GM20000 (cell line): ENCODE results near the gene CIAO3.

ENCODE experiments used
- DNase-seq: peaks from one replicate; pipeline ENCODE4 v3.0.0; 2012; ENCODE audit warnings: low spot score
- TF ChIP-seq, protein P1 (sequence below): IDR thresholded peaks from 2 replicates; pipeline ENCODE4 v1.5.1; 2012; ENCODE audit warnings: mild to moderate bottlenecking, control low read depth; ENCODE audit errors: extremely low read depth, missing control alignments

The CIAO3 gene

DNA sequence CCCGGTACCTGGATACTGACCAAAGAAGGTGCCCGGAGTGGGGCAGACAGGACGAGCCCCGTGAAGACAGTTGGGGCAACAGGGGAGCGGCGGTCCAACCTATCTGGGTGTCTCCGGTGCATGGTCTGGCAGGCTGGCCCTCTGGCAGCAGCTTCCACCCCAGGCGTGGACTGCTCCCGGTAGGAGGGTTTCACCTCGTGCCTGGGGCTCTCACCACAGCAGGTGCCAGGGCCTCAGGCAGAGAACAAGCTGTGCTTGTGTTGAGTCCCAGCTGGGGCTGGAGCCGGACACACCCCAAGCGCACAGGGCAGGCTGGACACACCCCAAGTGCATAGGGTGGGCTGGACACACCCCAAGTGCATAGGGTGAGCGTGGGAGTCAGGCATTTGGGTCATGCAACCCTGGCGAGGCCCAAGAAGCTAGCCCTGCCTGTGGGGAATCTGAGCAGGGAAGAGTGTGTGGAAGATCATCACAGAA is 33.7 kb downstream of the CIAO3 start:
- TF ChIP-seq, protein P1, sequence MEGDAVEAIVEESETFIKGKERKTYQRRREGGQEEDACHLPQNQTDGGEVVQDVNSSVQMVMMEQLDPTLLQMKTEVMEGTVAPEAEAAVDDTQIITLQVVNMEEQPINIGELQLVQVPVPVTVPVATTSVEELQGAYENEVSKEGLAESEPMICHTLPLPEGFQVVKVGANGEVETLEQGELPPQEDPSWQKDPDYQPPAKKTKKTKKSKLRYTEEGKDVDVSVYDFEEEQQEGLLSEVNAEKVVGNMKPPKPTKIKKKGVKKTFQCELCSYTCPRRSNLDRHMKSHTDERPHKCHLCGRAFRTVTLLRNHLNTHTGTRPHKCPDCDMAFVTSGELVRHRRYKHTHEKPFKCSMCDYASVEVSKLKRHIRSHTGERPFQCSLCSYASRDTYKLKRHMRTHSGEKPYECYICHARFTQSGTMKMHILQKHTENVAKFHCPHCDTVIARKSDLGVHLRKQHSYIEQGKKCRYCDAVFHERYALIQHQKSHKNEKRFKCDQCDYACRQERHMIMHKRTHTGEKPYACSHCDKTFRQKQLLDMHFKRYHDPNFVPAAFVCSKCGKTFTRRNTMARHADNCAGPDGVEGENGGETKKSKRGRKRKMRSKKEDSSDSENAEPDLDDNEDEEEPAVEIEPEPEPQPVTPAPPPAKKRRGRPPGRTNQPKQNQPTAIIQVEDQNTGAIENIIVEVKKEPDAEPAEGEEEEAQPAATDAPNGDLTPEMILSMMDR, result no peak
- DNase-seq, result no peak

DNA sequence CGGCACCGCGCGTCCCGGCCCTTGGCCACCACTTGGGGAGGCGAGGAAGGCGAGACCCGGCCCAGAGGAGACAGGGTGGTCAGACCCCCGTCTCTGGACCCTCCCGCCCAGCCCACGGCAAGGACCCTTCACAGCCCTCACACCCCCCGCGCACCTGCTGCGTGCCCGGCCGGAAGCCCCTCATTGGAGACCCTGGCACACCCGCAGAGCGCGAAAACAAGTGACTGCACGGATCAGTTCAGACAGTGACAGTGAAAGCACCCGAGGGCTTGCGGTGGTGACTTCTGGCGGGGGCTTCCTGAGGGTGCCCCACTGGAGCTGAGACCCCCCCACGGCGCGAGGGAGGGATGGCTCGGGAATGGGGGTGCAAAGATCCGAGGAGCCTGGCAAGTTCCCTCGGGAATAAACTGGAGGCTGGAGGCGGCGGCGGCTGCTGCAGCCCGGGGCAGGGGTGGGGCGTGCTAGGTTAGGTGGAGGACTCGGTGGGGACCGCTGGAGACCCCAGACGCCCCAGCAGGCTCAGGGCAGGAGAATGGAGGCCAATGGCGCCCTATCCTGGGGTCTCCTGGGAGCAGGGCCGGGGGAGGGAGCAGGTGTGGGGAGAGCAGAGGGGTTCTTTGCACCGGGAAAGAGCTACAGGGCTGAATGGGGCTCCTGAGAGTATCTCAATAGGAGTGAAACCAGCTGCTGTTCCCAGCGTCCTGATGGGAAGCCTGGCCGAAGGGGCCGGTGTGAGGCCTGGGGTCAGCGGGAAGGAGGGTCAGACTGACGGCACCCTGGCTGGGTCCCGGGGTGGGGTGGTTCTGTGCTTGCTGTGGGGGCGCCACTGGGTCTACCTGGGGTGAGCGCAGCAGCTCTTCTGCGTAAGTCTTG is 34.4 kb downstream of the CIAO3 start:
- DNase-seq, result no peak
- TF ChIP-seq, protein P1, result no peak

DNA sequence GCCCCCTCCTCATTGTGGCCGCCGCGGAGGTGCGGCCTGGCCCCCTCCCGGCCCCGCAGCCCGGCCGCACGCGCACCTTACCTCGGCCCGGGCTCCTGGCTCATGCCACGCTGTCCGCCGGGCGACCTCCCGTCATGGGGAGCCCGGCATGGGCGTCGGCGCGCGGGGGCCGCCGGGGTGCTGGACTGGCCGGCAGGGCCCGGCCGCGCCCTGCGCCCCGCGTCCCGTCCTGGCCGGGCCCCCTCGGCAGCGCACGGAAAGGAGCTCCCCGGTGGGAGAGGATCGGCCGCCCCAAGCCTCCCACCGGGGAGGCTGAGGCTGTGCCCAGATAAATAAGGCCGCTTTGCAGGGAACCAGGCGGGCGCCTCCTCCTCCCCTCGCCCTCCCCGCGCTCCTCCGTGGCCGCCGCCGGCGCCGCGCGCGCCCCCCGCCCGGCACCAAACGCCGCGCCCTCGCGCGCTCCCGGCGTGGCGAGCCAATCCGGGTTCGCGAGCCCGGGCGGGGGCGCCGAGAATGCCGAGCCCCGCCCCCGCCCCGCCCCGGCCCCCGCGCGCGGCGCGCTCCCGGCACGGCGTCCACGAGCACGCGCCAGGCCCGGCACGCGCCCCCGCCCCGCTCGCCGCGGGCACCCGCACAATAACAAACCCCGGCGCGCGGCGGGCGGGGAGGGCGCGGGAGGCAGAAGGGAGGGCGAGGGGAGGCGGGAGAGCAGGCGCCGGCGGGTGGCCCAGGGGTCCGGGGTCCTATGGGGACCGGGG is 35.2 kb downstream of the CIAO3 start, which contains the start of gene FBXL16:
Gene FBXL16, minus strand, starts transcription at position 371 of the 758 bp plus-strand sequence. CDS start 8,396 bp downstream, outside the sequence.
- TF ChIP-seq, protein P1, result no peak
- no peak for DNase-seq

DNA sequence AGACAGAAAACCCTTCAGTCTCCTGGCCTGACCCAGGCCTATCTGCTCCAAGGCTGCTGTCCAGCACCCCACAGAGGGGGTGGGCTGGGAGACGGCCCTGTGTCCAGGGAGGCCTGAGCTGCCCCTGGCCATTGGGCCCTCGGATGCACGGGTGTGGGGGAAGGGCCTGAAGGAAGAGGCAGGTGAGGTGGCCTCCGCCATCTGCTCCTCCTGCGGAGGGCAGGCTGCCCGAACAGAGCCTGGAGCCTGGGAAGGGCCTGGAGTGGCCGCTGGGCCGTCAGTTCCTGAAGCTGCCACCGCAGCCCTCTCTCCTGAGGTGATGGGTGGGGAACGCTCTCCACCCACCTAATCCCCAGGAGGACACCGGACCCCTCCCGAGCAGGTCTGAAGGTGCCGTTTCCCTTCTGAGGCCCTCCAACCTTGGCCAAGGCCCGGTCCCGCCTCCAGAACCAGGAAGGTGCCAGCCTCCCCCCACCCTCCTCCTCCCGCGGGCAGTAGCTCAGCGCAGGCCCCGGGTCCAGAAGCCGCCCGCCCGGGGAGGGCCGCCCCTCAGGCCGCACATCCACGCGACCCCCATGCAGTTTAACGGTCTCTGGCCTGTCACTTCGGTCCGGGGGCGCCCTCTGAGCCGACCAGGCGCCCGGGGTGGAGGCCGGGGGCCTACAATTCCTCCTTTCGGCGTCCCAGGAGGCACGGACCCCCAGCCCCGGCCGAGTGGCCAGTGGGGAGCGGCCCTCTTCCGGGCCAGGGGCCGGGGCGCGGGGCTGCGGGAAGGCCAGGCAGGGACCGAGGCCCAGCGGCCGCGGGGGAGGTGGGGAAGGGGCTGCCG is 36.0 kb downstream of the CIAO3 start:
- TF ChIP-seq, protein P1, result no peak
- DNase-seq, result no peak

DNA sequence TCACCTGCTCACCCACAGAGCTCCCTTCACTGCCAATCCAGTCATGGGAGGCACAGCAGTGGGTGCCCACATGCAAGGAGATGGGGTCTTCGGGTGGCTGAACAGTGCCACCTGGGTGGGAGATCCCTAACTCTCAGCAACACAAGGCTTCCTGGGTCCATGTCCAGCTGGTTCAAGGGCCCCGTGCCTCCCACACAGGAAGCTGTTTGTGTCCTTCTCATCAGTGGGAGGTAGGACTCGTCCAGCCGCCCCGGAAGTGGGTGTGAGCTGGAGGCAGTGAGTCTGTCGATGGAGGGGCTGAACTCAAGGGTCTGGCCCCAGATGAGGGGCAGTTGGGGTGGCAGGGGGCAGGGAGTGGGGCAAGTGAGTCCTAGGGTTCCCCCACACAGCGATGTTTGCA is 36.8 kb downstream of the CIAO3 start:
- no peak for DNase-seq
- TF ChIP-seq, protein P1, result no peak

DNA sequence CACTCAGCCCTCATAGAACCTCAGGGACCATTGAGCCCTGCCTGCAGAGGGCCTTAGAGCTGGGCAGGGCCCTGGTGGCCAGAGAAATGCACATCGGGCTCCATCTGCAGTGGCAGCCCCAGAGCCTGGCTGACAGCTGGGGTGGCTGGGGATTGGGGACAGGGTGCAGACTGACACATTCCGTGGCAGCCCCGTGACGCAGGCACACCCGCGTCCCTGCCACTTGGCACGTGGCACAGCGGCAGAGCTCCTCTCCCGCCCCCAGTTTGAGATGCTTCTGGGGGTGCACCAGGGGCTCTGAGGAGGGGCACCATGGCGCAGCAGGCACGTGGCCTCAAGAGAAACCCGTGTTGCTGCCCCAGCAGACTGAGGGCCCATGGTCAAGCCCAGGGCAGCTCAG is 37.4 kb downstream of the CIAO3 start:
- TF ChIP-seq, protein P1, result no peak
- no peak for DNase-seq

DNA sequence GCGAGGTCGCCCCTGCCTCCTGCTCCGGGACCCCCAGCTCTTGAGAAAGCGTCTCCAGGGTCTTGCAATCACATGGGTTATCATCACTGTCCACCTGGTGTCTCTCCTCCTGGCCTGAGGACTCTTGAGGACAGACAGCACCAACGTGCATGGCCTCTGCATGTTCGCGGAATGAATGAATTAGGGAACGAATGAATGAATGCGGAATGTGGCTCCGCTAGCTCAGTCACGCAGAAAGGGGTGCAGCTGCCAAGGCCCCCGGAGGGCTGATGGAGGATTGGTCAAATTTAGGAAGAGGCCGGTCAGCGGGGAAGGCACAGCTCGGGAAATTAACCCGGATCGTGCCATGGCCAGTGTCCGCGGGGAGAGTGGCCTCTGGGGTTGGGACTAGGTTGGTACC is 38.5 kb downstream of the CIAO3 start:
- no peak for DNase-seq
- TF ChIP-seq, protein P1, result no peak
